Measurements from ENCODE around the gene SERGEF. TPM values are rescaled to one million over a fixed set of nuclear protein-coding genes. Genes with fewer than 3 reads are reported as not detected.
A peak's percentile ranks its signal among the peaks of the same experiment; 100 is the strongest.

The SERGEF gene
- total RNA-seq (2022) (23.4 and 26.1 TPM in 2 replicates), Bru-seq, nascent RNA (percentile 59 among the genes with signal in this experiment), BruChase-seq, experiment 1, labeled RNA remaining after a 6-hour chase (percentile 46 among the genes with signal in this experiment), BruChase-seq, experiment 2, labeled RNA remaining after a 2-hour chase (percentile 57 among the genes with signal in this experiment)
- long read RNA-seq, transcript SERGEF-208 (10 exons, 1,264 nt), result minor isoform, 6 of 31 reads
- long read RNA-seq, transcript SERGEF-201 (11 exons, 1,566 nt), result major isoform, 8 of 31 reads
- long read RNA-seq, partial matches to known transcripts, result 3 of 31 reads
- long read RNA-seq, other reads (novel, unspliced or antisense), result 14 of 31 reads

- no TSS peak for BruUV-seq (replicated peaks)
- intact Hi-C loops (cut with micrococcal nuclease), result loop anchor here (5.0 kb wide), 1 partner anchor 94 kb away; the partner anchor contains the start of gene SAAL1
- DNase-seq (ENCODE audit: unreplicated experiment), result peak; percentile 89
- ChIA-PET CTCF (interaction anchor here (0.7 to 2.9 kb wide), 4 partner anchors 21 to 718 kb away, joined by 3 to 9 read pairs (median 4); no protein-coding TSS in a partner anchor), POLR2A (interaction anchor here (0.6 to 1.7 kb wide), 8 partner anchors 8 to 514 kb away, joined by 3 to 7 read pairs (median 4); partner anchors contain the start of gene TSG101)
- Mint-ChIP-seq H3K27me3 (ENCODE audit: insufficient read depth, unreplicated experiment) (no peaks in the 10 kb centered on the region), H3K4me3 (ENCODE audit: unreplicated experiment) (peak within 1 kb of the TSS; percentile 77), H3K36me3 (ENCODE audit: insufficient read depth, unreplicated experiment) (no peaks in the 10 kb centered on the region), H3K9me3 (ENCODE audit: unreplicated experiment) (no peaks in the 10 kb centered on the region), H3K27ac (ENCODE audit: low read depth, unreplicated experiment) (peak within 1 kb of the TSS; percentile 32), H3K4me1 (ENCODE audit: insufficient read depth, unreplicated experiment) (peaks cover 11% of the 10 kb centered on the region)
- peak; percentile 23 for TF ChIP-seq CTCF (IDR thresholded peaks at IDR 0.05; ENCODE audit: unreplicated experiment)
Measured at GRCh38 chr11:18012906-18013781, at the start of gene SERGEF. TSS of gene SERGEF (minus strand) at chr11:18013047. CDS start at chr11:18013010, 37 bp downstream.

- Mint-ChIP-seq H3K9me3 (ENCODE audit: unreplicated experiment) (no peaks in the 10 kb centered on the region), H3K4me1 (ENCODE audit: insufficient read depth, unreplicated experiment) (no peaks in the 10 kb centered on the region), H3K27ac (ENCODE audit: low read depth, unreplicated experiment) (no peak overlapping the region), H3K36me3 (ENCODE audit: insufficient read depth, unreplicated experiment) (no peaks in the 10 kb centered on the region), H3K4me3 (ENCODE audit: unreplicated experiment) (no peak overlapping the region), H3K27me3 (ENCODE audit: insufficient read depth, unreplicated experiment) (no peaks in the 10 kb centered on the region)
- DNase-seq (ENCODE audit: unreplicated experiment), result no peak
- intact Hi-C loops (cut with micrococcal nuclease), result no loop called here
- TF ChIP-seq CTCF (IDR thresholded peaks at IDR 0.05; ENCODE audit: unreplicated experiment), result no peak
- BruUV-seq (replicated peaks), result no TSS peak
- ChIA-PET POLR2A (no interaction called here), CTCF (interaction anchor here (0.6 kb wide), 1 partner anchor 92 kb away, joined by 3 read pairs; no protein-coding TSS in a partner anchor)
Measured at GRCh38 chr11:18061351-18061750, 48.5 kb upstream of the SERGEF start.

GRCh38 chr11:18056561-18057181 lies 43.8 kb upstream of the SERGEF start:
- no peak for TF ChIP-seq CTCF (IDR thresholded peaks at IDR 0.05; ENCODE audit: unreplicated experiment)
- H3K27me3 Mint-ChIP-seq (ENCODE audit: insufficient read depth, unreplicated experiment), result no peaks in the 10 kb centered on the region
- H3K36me3 Mint-ChIP-seq (ENCODE audit: insufficient read depth, unreplicated experiment), result peaks cover 6% of the 10 kb centered on the region
- no peak overlapping the region for H3K27ac Mint-ChIP-seq (ENCODE audit: low read depth, unreplicated experiment)
- no peak for DNase-seq (ENCODE audit: unreplicated experiment)
- intact Hi-C loops (cut with micrococcal nuclease), result no loop called here
- POLR2A ChIA-PET, result interaction anchor here (0.7 kb wide), 1 partner anchor 50 kb away, joined by 3 read pairs; no protein-coding TSS in a partner anchor
- no TSS peak for BruUV-seq (replicated peaks)
- H3K9me3 Mint-ChIP-seq (ENCODE audit: unreplicated experiment), result no peaks in the 10 kb centered on the region
- no peak overlapping the region for H3K4me3 Mint-ChIP-seq (ENCODE audit: unreplicated experiment)
- CTCF ChIA-PET, result no interaction called here
- no peaks in the 10 kb centered on the region for H3K4me1 Mint-ChIP-seq (ENCODE audit: insufficient read depth, unreplicated experiment)
